SK-N-DZ (cell line): Measurements from ENCODE around the gene UST.
"Not testable (repeated sequence)": the region's sequence is repeated elsewhere in the genome, so short reads cannot be mapped to it uniquely, and the experiment has no call there.

Experiments used
- DNase-seq: peaks from one replicate; pipeline ENCODE4 v3.0.0-alpha.2; 2015; ENCODE audit warnings: low spot score

Gene UST

GRCh38 chr6:148868314-148868713, 121.5 kb downstream of the UST start:
- no peak for DNase-seq

DNA sequence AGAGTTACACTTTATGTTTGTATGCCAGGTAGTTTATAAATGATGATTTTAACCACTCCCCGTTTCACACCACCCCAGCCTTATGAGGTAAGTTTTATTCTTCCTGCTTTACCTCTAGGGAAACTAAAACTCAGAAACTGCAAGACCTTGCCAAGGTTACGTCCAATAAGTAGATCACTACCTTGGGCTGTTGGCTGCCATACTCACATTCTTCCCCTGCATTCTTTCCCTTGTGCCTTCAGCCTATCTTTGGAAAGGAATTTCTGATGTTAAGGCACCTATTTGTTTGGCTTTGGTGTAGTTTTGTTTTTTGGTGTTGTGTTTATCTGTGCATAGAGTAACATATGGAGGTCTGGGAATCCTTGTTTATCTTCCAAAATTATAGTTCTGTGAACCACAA, 122.1 kb downstream of the UST start:
- DNase-seq: no peak

GRCh38 chr6:148869585-148869984, 122.8 kb downstream of the UST start:
- no peak for DNase-seq

DNA sequence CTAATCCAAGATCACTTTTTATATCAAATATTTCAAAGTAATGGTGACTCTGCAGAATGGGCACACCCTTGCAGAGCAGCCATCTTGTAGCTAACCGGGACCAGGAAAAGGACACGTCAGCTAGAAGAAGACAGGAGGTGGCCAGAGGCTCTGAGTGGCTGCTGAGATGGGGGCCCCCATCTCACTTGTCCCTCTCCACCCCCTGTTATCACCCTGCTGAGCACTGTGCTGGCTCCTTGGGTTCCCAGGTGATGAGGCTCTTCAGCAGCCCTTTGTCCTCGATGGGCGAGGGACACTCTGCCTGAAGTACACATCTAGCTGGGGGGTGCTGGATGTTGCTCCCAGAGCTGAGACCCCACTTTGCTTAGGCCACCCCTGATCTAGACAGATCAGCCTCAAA, 126.3 kb downstream of the UST start:
- no peak for DNase-seq

DNA sequence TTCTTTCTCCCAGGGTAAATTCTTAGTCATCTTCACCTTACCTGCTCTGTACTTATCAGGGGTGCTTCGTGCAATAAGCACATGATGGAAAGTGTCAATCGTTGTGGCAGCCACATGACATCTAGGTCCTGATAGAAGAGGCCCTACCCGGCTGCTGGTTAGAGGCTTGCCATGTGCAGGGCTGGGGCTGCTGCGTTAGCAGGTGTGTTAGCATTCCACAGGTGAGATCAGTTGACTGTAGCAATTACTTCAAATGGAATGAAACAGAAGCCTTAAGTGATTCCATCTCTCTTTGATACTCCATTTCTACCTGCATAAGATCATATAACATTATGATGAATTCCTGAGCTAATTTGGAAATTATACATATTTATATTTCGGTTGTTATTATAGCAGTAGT, 127.0 kb downstream of the UST start:
- no peak for DNase-seq

- no peak for DNase-seq
Measured at GRCh38 chr6:148874698-148875293, 128.0 kb downstream of the UST start.

DNA sequence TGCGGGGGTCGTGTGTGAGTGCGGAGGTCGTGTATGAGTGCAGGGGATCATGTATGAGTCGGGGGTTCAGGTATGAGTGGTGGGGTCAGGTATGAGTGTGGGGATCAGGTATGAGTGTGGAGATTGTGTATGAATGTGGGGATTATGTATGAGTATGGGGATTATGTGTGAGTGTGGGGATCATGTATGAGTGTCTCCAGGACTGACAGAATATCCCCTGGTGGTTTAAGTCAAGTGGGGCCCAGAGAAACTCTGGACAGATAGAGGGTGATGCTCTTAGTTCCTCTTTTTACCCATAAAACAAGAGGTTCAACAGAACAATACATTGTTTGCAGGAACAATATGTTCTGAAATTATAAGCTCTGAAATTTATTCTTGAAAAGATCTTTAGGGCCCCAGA, 131.9 kb downstream of the UST start:
- no peak for DNase-seq

DNA sequence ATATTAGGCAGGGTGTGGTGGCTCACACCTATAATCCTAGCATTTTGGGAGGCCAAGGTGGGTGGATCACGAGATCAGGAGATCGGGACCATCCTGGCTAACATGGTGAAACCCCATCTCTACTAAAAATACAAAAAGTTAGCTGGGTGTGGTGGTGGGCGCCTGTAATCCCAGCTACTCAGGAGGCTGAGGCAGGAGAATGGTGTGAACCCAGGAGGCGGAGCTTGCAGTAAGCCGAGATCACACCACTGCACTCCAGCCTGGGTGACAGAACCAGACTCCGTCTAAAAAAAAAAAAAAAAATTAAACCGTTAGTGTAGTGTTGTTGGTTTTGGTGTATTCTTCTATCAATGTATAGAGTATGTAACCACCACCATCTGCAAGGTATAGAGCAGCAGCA, 133.9 kb downstream of the UST start:
- DNase-seq: not testable (repeated sequence)

GRCh38 chr6:148881593-148882311, 134.9 kb downstream of the UST start:
- no peak for DNase-seq

DNA sequence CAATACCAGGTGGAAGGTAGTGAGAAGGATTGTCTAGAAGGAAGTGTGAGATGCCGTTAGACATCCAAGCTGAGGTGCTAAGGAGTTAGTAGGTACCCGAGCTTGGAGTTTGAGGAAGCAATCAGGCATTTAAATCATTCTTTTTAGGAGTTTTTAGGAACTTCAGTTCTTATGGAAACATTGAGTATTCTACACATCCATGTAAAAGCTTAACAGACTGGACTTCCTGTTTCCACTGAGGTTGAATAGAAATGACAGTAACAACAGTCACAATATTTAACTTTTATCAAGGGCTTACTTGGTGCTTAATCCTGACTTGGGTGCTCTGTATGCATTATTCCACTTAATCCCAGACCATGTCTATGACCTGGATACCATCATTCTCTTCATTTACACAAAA, 136.4 kb downstream of the UST start:
- DNase-seq: no peak

- no peak for DNase-seq
Measured at GRCh38 chr6:148884461-148884860, 137.6 kb downstream of the UST start.

- DNase-seq: no peak
Measured at GRCh38 chr6:148885136-148885865, 138.5 kb downstream of the UST start.

GRCh38 chr6:148885925-148886845, 139.4 kb downstream of the UST start:
- DNase-seq: no peak

DNA sequence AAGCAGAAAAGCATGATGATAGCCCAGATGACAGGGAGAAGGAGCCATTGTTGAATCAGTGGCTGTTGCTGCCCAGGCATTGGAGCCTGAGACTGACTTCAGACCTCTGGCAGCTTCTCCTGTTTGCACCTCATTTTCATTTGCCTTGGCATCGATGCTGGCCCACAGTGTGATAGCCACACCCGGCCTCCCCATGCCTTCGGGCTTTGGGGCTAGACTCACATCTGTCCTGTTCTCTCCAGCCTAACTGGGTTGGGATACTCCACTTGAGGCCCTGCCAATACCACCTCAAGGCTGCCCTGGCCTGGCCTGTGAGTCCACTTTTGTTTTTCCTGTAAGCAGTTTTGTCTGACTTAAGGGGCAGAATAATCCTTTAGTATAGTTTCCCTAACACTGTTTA, 140.4 kb downstream of the UST start:
- no peak for DNase-seq

GRCh38 chr6:148888856-148889255, 142.0 kb downstream of the UST start:
- DNase-seq: no peak

DNA sequence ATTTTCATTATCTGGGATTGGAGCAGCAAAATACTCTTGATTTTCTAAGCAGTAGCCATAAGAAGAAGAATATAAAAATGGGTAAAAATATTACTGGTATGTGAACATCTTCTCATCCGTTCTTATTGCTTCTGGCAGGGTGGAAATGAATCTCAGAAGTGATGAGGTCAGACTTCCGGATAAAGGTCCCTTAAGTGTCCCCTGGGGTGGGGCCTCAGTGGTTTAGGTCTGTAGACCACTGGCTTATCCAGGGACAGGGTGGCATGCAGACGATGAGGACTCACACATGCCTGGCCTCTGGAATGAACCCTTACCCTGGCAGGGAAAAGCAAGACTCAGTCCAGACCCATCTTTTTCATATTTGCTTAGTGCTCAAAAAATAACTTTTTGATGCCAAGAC, 143.3 kb downstream of the UST start:
- no peak for DNase-seq

DNA sequence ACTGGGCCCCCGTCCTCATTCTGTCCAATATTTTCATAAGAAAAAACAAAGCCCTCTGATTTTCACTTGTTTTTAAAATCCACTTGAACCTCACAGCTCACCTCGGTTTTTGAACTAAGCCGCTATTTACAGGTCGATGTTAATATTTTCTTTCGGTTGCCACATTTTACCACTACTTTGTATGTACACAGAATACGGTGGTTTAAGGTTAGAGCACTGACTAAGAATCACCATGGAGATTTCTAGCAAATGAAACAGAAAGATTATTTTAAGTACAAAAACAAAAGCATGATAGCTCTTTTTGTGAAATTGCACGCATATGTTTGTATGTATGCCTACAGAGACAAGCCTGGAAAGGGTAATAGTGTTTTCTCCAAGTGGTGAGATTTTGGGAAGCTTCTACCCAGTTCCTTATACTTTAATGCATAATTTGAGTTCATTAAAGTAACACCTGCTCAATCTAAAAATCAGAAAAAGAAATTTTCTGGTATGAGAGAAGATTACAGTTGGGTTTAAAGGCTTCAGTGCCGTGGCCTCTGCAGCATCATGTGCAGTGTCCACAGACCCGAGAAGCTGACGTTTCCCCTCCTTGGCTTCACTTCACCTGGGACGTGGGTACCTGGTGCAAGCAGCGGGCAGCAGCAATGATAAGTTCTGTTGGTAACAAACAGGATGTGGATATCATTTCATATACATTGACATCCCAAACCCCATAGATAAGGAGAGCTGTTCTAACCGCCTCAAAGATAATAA, 144.0 kb downstream of the UST start:
- no peak for DNase-seq

GRCh38 chr6:148891405-148891783, 144.6 kb downstream of the UST start:
- DNase-seq: no peak

DNA sequence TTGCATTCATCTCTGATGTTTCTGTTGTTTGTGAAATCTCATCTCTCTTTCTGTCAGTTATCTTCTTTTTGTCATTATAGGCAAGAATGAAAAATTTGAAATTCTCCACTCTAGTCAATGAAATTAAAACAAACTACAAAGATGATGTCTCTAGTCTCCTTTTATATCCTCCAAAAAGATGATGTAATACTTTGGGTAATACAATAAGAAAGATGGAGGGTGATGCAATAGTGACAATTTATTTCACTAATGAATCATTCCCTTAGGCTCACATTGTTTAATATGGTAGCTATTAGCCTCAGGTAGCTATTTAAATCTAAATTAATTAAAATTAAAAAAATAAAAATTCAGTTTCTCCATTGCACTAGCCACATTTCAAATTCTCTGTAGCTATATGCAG, 145.4 kb downstream of the UST start:
- no peak for DNase-seq

GRCh38 chr6:148893073-148893472, 146.2 kb downstream of the UST start:
- DNase-seq: no peak

DNA sequence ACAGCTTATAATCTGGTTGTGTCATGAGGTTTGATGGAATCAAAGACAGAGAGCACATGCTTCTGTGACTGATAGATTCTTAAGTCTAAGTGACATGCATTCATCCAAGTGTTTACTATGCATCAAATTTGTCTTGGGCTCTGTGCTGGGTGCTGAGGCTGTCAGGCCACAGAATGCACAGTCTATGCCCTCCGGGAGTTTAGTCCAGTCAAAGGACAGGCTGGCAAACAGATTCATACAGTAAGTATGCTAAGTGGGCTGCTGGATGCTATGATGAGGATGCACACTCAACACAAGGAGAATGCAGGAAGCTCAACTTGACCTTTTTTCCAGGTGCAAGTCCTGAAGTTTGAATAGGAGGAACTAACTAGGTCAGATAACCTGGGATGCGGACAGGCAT, 146.7 kb downstream of the UST start:
- DNase-seq: no peak
